ENCODE measurements around the gene DHTKD1.
A peak's percentile ranks its signal among the peaks of the same experiment; 100 is the strongest.
"Not testable (repeated sequence)": the region's sequence is repeated elsewhere in the genome, so short reads cannot be mapped to it uniquely, and the experiment has no call there.

DHTKD1 gene

GRCh38 chr10:12067336-12067735 lies 1.4 kb upstream of the DHTKD1 start:
- DNase-seq (ENCODE audit: low spot score) = no peak

DNA sequence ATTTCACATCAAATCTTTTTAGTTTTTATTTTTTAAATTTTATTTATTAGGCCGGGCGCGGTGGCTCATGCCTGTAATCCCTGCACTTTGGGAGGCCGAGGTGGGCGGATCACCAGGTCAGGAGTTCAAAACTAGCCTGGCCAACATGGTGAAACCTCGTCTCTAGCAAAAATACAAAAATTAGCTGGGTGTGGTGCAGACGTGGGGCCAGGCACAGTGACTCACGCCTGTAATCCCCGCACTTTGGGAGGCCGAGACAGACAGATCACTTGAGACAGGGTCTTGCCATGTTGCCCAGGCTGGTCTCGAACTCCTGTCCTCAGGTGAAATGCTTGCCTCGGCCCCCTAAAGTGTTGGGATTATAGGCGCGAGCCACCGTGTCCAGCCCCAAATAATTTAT lies 2.7 kb downstream of the DHTKD1 start:
- DNase-seq (ENCODE audit: low spot score) = not testable (repeated sequence)

DNA sequence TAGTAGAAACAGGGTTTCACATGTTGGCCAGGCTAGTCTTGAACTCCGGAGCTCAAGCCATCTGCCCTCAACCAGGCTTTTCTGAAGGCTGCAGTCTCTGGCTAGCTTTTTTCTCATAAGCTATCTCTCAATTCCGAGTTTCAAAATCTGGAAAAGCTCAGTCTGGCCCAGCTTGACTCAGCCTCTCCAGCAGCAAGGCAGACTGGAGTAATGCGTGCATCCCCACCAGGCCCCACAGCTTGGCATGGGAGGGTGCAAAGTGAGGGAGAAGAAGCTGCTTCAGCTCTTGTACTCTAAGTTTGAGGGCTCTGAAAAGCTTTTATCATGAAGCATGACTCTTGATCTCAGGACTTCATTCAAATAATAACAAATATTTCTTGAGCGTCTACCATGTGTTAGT lies 4.8 kb downstream of the DHTKD1 start:
- no peak for DNase-seq (ENCODE audit: low spot score)

- DNase-seq (ENCODE audit: low spot score) = no peak
Observed at GRCh38 chr10:12077580-12078180, 8.9 kb downstream of the DHTKD1 start.

DNA sequence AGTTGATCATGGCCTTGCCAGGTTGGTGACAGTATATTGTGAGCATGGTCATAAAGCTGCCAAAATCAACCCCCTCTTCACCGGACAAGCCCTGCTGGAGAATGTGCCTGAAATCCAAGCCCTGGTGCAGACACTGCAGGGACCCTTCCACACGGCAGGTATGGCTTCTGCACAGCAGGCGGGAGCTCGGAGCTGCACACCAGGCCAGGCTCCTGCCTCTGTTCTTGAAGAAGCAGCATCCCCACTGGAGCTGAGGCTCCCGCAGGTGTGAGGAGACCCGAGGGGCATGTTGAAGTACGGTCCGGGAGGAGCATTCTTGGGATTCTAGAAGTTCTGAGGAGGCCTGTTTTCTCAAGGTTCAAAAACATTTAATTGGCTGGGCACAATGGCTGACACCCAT lies 12.7 kb downstream of the DHTKD1 start:
- DNase-seq (ENCODE audit: low spot score) = no peak

DNA sequence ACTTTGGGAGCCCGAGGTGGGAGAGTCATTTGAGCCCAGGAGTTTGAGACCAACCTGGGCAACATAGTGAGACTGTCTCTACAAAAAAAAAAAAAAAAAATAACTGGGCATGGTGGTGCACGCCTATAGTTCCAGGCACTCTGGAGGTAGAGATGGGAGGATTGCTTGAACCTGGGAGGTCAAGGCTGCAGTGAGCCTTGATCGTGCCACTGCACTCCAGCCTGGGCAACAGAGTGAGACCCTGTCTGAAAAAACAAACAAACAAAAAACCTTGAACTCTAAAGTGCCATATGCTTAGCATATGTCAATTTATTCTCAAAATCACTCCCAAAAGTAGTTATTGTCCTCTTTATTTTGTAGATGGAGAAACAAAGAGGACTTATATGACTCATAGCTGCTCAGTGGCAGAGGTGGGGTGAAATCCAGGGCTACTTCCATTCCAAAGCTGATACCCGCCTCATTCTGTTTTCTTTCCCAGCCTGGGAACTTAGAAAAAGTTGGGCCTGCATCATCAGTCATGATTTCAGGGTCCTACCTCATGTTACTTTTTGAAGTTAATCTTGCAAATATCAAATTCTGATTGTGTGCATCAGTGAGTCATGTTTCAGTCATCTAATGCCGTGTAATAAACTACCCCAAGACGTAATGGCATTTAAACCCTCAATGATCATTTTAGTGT lies 13.3 kb downstream of the DHTKD1 start:
- DNase-seq (ENCODE audit: low spot score) = no peak

DNA sequence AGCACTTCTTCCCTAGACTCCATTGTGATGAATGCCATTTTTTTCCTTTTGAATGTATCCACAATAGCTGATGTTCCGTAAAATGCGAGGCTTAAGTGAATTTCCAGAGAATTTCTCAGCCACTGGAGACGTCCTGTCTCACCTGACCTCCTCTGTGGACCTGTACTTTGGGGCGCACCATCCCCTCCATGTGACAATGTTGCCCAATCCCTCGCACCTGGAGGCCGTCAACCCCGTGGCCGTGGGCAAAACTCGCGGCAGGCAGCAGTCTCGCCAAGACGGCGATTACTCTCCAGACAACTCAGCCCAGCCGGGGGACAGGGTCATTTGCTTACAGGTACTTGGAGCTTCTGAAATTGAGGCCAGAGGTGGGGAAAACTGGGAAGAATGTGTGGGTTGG lies 20.2 kb downstream of the DHTKD1 start:
- DNase-seq (ENCODE audit: low spot score) = no peak

- DNase-seq (ENCODE audit: low spot score) = no peak
Observed at GRCh38 chr10:12091421-12091820, 22.7 kb downstream of the DHTKD1 start.

GRCh38 chr10:12097361-12097760 lies 28.6 kb downstream of the DHTKD1 start:
- DNase-seq (ENCODE audit: low spot score) = not testable (repeated sequence)

DNA sequence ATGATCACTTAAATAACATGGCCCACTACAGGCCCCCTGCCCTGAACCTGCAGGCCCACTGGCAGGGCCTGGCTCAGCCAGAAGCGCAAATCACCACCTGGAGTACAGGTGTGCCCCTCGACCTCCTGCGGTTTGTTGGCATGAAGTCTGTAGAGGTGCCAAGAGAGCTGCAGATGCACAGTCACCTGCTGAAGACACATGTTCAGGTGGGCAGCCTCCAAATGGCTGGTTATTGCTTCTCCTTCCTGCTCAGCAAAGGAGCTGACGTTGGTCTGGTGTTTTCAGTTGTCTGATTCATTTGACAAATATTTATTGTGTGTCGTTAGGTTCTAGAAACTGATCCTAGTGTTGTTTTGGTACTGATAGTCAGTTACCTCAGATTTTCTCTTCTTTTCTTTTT lies 29.0 kb downstream of the DHTKD1 start:
- no peak for DNase-seq (ENCODE audit: low spot score)

- no peak for DNase-seq (ENCODE audit: low spot score)
Observed at GRCh38 chr10:12098966-12099365, 30.2 kb downstream of the DHTKD1 start.

DNA sequence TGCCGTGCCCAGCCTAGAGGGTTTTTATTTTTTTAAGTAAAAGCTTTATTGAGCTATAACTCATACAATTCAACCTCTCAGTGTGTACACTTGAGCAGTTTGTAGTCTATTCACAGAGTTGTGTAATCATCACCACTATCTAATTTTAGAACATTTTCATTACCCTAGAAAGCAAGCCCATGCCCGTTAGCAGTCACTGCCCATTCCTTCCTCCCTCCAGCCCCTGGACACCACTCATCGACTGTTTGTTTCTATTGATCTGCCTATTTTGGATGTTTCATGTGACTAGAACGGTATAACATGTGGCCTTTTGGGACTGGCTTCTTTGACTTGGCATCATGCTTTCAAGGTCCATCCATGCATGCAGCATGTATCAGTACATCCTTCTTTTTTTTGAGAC lies 35.0 kb downstream of the DHTKD1 start:
- DNase-seq (ENCODE audit: low spot score) = no peak

GRCh38 chr10:12107781-12108180 lies 39.0 kb downstream of the DHTKD1 start:
- DNase-seq (ENCODE audit: low spot score) = no peak

DNA sequence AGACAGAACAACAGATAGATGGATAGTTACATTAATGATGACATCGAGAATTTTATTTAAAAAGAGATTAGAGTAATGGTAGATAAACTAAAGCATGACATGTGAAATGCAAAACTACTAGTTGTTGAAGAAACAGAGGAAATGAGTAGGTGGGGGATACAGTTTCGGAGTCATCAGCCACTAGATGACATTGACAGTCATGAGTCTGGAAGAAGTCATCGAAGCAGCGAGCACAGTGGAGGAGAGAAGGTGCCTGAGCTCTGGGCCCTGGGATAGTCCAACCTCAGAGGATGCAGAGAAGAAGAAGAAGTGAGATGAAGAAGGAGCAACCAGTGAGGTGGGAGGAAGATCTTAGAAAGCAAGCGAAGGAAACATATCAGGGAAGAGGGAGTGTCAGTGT lies 40.5 kb downstream of the DHTKD1 start:
- DNase-seq (ENCODE audit: low spot score) = no peak

DNA sequence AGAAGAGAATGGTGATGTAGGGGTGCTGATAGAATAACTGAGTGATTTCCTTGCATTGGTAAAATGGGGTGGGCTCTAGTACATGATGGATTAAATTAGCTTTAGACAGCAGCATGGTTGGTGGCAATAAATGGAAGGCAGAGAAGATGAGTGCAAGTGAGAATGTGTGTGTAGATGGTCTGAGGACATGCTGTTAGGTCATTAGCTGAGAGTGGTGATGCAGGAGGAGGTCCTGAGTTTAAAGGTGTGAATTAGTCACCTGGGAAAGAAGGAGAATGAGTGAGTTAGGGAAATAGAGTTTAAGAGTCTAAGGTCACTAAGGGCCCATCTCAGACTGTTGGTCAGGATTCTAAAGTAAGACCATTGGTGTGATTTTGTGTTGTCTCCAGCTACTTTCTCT lies 42.8 kb downstream of the DHTKD1 start:
- DNase-seq (ENCODE audit: low spot score) = no peak

- no peak for DNase-seq (ENCODE audit: low spot score)
Observed at GRCh38 chr10:12113627-12114026, 44.9 kb downstream of the DHTKD1 start.

DNA sequence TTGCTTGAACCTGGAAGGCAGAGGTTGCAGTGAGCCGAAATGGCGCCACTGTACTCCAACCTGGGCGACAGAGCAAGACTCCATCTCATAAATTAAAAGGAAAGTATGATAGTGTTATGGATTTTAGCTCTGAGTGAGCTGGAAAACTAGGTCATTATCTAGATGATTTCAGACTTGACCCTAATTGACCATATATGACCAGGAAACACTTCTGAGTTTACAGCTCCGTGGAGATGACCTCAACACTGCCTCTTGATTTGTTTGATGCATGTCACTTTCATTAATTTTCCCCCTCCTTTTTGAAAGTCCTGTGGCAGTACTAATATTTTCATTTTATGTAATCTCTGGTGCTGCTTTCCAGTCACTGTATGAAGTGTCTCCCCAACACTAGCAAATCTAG lies 52.9 kb downstream of the DHTKD1 start:
- DNase-seq (ENCODE audit: low spot score) = no peak

- DNase-seq (ENCODE audit: low spot score) = peak; percentile 96
Observed at GRCh38 chr10:12129222-12130111, 60.7 kb downstream of the DHTKD1 start, which contains the start of gene SEC61A2. SEC61A2 (plus strand) TSS chr10:12129677; CDS start chr10:12129788, 111 bp downstream.

DNA sequence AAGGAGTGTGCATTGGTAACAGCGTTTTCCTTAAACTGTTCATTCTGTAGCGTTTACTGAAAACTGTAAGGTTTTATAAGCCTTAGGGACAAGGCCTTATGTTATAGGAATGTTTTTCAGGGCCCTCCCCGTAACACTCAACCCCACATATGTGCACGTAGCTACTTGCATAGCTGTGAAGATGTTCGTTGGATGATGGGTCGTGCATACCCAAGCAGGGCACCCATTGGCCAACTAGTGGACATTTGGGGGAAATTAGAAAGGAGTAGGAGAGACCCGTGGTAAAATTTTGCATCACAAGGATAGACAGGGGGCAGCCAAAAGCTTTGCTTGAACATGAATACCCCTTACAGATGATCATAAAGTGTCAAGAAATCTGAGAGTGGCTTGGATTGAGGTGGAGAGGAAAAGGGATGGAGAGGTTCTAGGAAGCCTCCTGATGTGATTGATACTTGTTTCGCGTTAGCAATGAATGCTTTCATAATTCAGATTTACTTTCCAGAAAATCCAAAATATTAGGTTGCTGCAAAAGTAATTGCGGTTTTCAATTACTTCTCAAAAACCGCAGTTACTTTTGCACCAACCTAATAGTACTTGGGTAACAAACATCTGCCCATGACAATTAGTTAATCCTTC lies 61.6 kb downstream of the DHTKD1 start:
- DNase-seq (ENCODE audit: low spot score) = peak; percentile 35

GRCh38 chr10:12135631-12136030 lies 66.9 kb downstream of the DHTKD1 start:
- no peak for DNase-seq (ENCODE audit: low spot score)

GRCh38 chr10:12140038-12140437 lies 71.3 kb downstream of the DHTKD1 start:
- DNase-seq (ENCODE audit: low spot score) = no peak

DNA sequence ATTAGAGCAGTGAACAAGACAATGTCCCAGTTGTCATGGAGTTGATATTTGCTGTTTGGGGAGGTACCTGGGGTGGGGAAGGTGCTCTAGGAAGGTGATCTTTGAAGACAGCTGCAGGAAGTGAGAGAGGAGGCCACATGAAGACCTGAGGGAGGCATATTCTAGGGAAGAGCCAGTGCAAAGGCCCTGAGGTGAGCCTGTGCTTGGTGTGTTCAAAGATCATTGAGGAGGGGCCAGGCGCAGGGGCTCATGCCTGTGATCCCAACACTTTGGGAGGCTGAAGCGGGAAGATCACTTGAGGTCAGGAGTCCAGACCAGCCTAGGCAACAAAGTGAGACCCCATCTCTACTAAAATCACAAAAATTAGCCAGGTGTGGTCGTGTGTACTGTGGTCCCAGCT lies 75.8 kb downstream of the DHTKD1 start:
- DNase-seq (ENCODE audit: low spot score) = no peak
